ENCODE measurements around the gene PALD1.

The PALD1 gene

GRCh38 chr10:70507966-70508365, 29.4 kb downstream of the PALD1 start:
- TF ChIP-seq CEBPB (IDR thresholded peaks at IDR 0.05): no peak
- no peak for TF ChIP-seq ZBTB7A (IDR thresholded peaks at IDR 0.05; ENCODE audit: low read depth)
- no peak for TF ChIP-seq RAD21 (IDR thresholded peaks at IDR 0.05; ENCODE audit: low read depth)
- TF ChIP-seq TEAD4 (IDR thresholded peaks at IDR 0.05): no peak
- TF ChIP-seq MAX (IDR thresholded peaks at IDR 0.05): no peak
- TF ChIP-seq CREB1 (IDR thresholded peaks at IDR 0.05; ENCODE audit: low read depth): no peak
- no peak for TF ChIP-seq TCF12 (IDR thresholded peaks at IDR 0.05; ENCODE audit: low read depth)
- no peak for TF ChIP-seq USF1 (IDR thresholded peaks at IDR 0.05)
- no peak for TF ChIP-seq NFIC (IDR thresholded peaks at IDR 0.05)
- no peak for TF ChIP-seq EGR1 (IDR thresholded peaks at IDR 0.05)

- peak; percentile 78 for TF ChIP-seq USF1 (IDR thresholded peaks at IDR 0.05)
- 0 out of 2 replicates have a peak, but pooled peaks have one; percentile 32 for TF ChIP-seq TEAD4 (IDR thresholded peaks at IDR 0.05)
- peak; percentile 79 for TF ChIP-seq MAX (IDR thresholded peaks at IDR 0.05)
- 0 out of 2 replicates have a peak, but pooled peaks have one; percentile 30 for TF ChIP-seq NFIC (IDR thresholded peaks at IDR 0.05)
- TF ChIP-seq REST (IDR thresholded peaks at IDR 0.05; ENCODE audit: low read depth): no peak
- TF ChIP-seq EP300 (IDR thresholded peaks at IDR 0.05; ENCODE audit: borderline replicate concordance): peak; percentile 68; the same call in 1 of the 2 replicates
- TF ChIP-seq YY1 (IDR thresholded peaks at IDR 0.05; ENCODE audit: low read depth): no peak; the same call in 1 of the 2 replicates
- peak; percentile 72 for TF ChIP-seq TCF12 (IDR thresholded peaks at IDR 0.05; ENCODE audit: low read depth)
- TF ChIP-seq ZBTB7A (IDR thresholded peaks at IDR 0.05; ENCODE audit: low read depth): peak; percentile 60; the same call in 1 of the 2 replicates
These were observed 30.6 kb downstream of the PALD1 start for GRCh38 chr10:70508912-70509756.

- TF ChIP-seq YY1 (IDR thresholded peaks at IDR 0.05; ENCODE audit: low read depth) (no peak), NFIC (IDR thresholded peaks at IDR 0.05) (no peak), EGR1 (IDR thresholded peaks at IDR 0.05) (no peak), CEBPB (IDR thresholded peaks at IDR 0.05) (no peak), MAX (IDR thresholded peaks at IDR 0.05) (no peak), TCF12 (IDR thresholded peaks at IDR 0.05; ENCODE audit: low read depth) (no peak), USF1 (IDR thresholded peaks at IDR 0.05) (no peak), ZBTB7A (IDR thresholded peaks at IDR 0.05; ENCODE audit: low read depth) (no peak), REST (IDR thresholded peaks at IDR 0.05; ENCODE audit: low read depth) (no peak), CREB1 (IDR thresholded peaks at IDR 0.05; ENCODE audit: low read depth) (no peak), FOXM1 (IDR thresholded peaks at IDR 0.05; ENCODE audit: borderline replicate concordance, low read depth) (no peak)
These were observed 31.2 kb downstream of the PALD1 start for GRCh38 chr10:70509757-70510147.

- no peak for TF ChIP-seq FOXM1 (IDR thresholded peaks at IDR 0.05; ENCODE audit: borderline replicate concordance, low read depth)
- no peak for TF ChIP-seq YY1 (IDR thresholded peaks at IDR 0.05; ENCODE audit: low read depth)
- no peak for TF ChIP-seq NFIC (IDR thresholded peaks at IDR 0.05)
- no peak for TF ChIP-seq CEBPB (IDR thresholded peaks at IDR 0.05)
- TF ChIP-seq TCF12 (IDR thresholded peaks at IDR 0.05; ENCODE audit: low read depth): no peak
- TF ChIP-seq REST (IDR thresholded peaks at IDR 0.05; ENCODE audit: low read depth): no peak
- TF ChIP-seq EP300 (IDR thresholded peaks at IDR 0.05; ENCODE audit: borderline replicate concordance): no peak
- TF ChIP-seq ZBTB7A (IDR thresholded peaks at IDR 0.05; ENCODE audit: low read depth): no peak
- no peak for TF ChIP-seq EGR1 (IDR thresholded peaks at IDR 0.05)
- no peak for TF ChIP-seq MAX (IDR thresholded peaks at IDR 0.05)
- no peak for TF ChIP-seq CREB1 (IDR thresholded peaks at IDR 0.05; ENCODE audit: low read depth)
- no peak for TF ChIP-seq TAF1 (IDR thresholded peaks at IDR 0.05; ENCODE audit: low read depth)
- TF ChIP-seq RAD21 (IDR thresholded peaks at IDR 0.05; ENCODE audit: low read depth): no peak
- no peak for TF ChIP-seq TEAD4 (IDR thresholded peaks at IDR 0.05)
These were observed 31.9 kb downstream of the PALD1 start for GRCh38 chr10:70510453-70510852.

Data from Ishikawa (cell line).